A549 (cell line): ENCODE measurements around the gene ACVR1B. TPM values are rescaled to one million over a fixed set of nuclear protein-coding genes. Genes with fewer than 3 reads are reported as not detected.
A peak's percentile ranks its signal among the peaks of the same experiment; 100 is the strongest.

ENCODE experiments used
- ATAC-seq, 2 experiments: fragments of 200-7000 bp in 1 of 2; fragments of >200 bp in 1 of 2; cut with Nextera tagmentation in 1 of 2; cut with Tn5 transposase in 1 of 2; 3 replicates each; pipeline versions ENCODE4 v1.8.0 to v1.9.1; 2018 to 2020; ENCODE audit warnings: mild to moderate bottlenecking in 1 of 2, moderate library complexity in 1 of 2
- CTCF ChIA-PET: fragments of 300-600 bp; sonication (Branson Sonifier 250); formaldehyde crosslinking; extraction: SDS; loops from one replicate; lab custom pipeline; 2021; ENCODE audit warnings: antibody characterized with exemption, inconsistent platforms; lab: Yijun Ruan, JAX
- POLR2A ChIA-PET: fragments of 350-600 bp; formaldehyde crosslinking; extraction: SDS; loops from one replicate; lab custom pipeline; 2021; ENCODE audit warnings: antibody characterized with exemption, inconsistent platforms; lab: Yijun Ruan, JAX
- DNase-seq, 2 experiments: peaks; one replicate each; pipeline versions ENCODE4 v3.0.0 to v3.0.0-alpha.2; 2011 to 2016; ENCODE audit warnings: low read depth in 1 of 2, low spot score in 1 of 2
- FAIRE-seq: peaks from 2 replicates; lab custom pipeline; 2011; peaks lifted over from hg19 to GRCh38; lab: Jason Lieb, UNC
- H3K27ac ChIP-seq, 2 experiments: fragments of >200 bp; sonication (Bioruptor Twin); formaldehyde crosslinking; 3 replicates each; pipeline ENCODE4 v1.5.1; 2016 to 2017
- H3K4me1 ChIP-seq: fragments of >200 bp; sonication (Bioruptor Twin); formaldehyde crosslinking; 3 replicates; pipeline ENCODE4 v1.6.1; 2016
- H3K4me2 ChIP-seq: fragments of >200 bp; sonication (Bioruptor Twin); formaldehyde crosslinking; 3 replicates; pipeline ENCODE4 v1.6.1; 2016
- H3K4me3 ChIP-seq: fragments of >200 bp; sonication (Bioruptor Twin); formaldehyde crosslinking; 3 replicates; pipeline ENCODE4 v1.5.1; 2016
- H3K9me3 ChIP-seq: fragments of >200 bp; sonication (Bioruptor Twin); formaldehyde crosslinking; 3 replicates; pipeline ENCODE4 v1.6.1; 2016
- ATOH8 ChIP-seq: fragments of 250-450 bp; sonication (Bioruptor Pico); IDR thresholded peaks from 2 replicates; pipeline ENCODE4 v1.5.0; 2020; ENCODE audit warnings: low read depth, mild to moderate bottlenecking, moderate library complexity
- BCL3 ChIP-seq: fragments of >200 bp; sonication (Bioruptor Twin); formaldehyde crosslinking; IDR thresholded peaks from 3 replicates; pipeline ENCODE4 v1.6.1; 2016
- BHLHE40 ChIP-seq: IDR thresholded peaks from 2 replicates; pipeline ENCODE4 v1.6.1; 2012; ENCODE audit warnings: low read depth, low read length, inconsistent platforms
- CEBPB ChIP-seq, 2 experiments: fragments of >200 bp in 1 of 2; sonication (Bioruptor Twin) in 1 of 2; formaldehyde crosslinking in 1 of 2; IDR thresholded peaks; 2 replicates each; pipeline ENCODE4 v1.6.1; 2012 to 2016
- EHF ChIP-seq: fragments of 250-450 bp; sonication (Bioruptor Pico); IDR thresholded peaks from 2 replicates; pipeline ENCODE4 v1.5.0; 2020; ENCODE audit warnings: mild to moderate bottlenecking
- EHMT2 ChIP-seq: fragments of 200-600 bp; sonication (generic); IDR thresholded peaks from 2 replicates; pipeline ENCODE4 v1.6.1; 2016; ENCODE audit warnings: antibody characterized with exemption, low read depth, mild to moderate bottlenecking, moderate library complexity
- EP300 ChIP-seq, 2 experiments: fragments of >200 bp; sonication (Bioruptor Twin); formaldehyde crosslinking; IDR thresholded peaks; 2 replicates in 1 of 2; 3 replicates in 1 of 2; pipeline ENCODE4 v1.6.1; 2016 to 2017
- ESRRA ChIP-seq: fragments of 150-350 bp; IDR thresholded peaks from 2 replicates; pipeline ENCODE4 v1.6.1; 2014; ENCODE audit warnings: mild to moderate bottlenecking, low read length, borderline replicate concordance
- FOSB ChIP-seq: fragments of 250-450 bp; sonication (Bioruptor Pico); IDR thresholded peaks from 2 replicates; pipeline ENCODE4 v1.5.0; 2020; ENCODE audit warnings: mild to moderate bottlenecking, moderate library complexity
- FOSL2 ChIP-seq, 2 experiments: fragments of 450-650 bp in 1 of 2; fragments of >200 bp in 1 of 2; sonication (Bioruptor Twin) in 1 of 2; formaldehyde crosslinking; IDR thresholded peaks; 2 replicates each; pipeline versions ENCODE4 v1.5.0 to v1.6.1; 2016 to 2020; ENCODE audit warnings: mild to moderate bottlenecking in 1 of 2, moderate library complexity in 1 of 2
- HEYL ChIP-seq: fragments of 250-450 bp; sonication (Bioruptor Pico); IDR thresholded peaks from 2 replicates; pipeline ENCODE4 v1.8.0; 2021; ENCODE audit warnings: mild to moderate bottlenecking, moderate library complexity
- HOXB13 ChIP-seq: fragments of 250-450 bp; sonication (Bioruptor Pico); IDR thresholded peaks from 2 replicates; pipeline ENCODE4 v1.5.0; 2020; ENCODE audit warnings: low read depth, mild to moderate bottlenecking, moderate library complexity
- HOXB5 ChIP-seq: fragments of 250-450 bp; sonication (Bioruptor Pico); IDR thresholded peaks from 2 replicates; pipeline ENCODE4 v1.5.0; 2020; ENCODE audit warnings: mild to moderate bottlenecking, moderate library complexity
- KDM1A ChIP-seq: fragments of 200-600 bp; sonication (generic); IDR thresholded peaks from 2 replicates; pipeline ENCODE4 v1.6.1; 2016; ENCODE audit warnings: low read depth, mild to moderate bottlenecking
- MAZ ChIP-seq: fragments of 150-350 bp; IDR thresholded peaks from 2 replicates; pipeline ENCODE4 v1.6.1; 2014; ENCODE audit warnings: antibody characterized with exemption, low read depth, low read length, borderline replicate concordance
- MYC ChIP-seq: IDR thresholded peaks from 2 replicates; pipeline ENCODE4 v1.6.1; 2012; ENCODE audit warnings: mild to moderate bottlenecking, inconsistent platforms, low read length, improper control_type of control experiment, borderline replicate concordance
- NPAS2 ChIP-seq: fragments of 250-450 bp; sonication (Bioruptor Pico); IDR thresholded peaks from 2 replicates; pipeline ENCODE4 v1.8.0; 2022; ENCODE audit warnings: mild to moderate bottlenecking, moderate library complexity, borderline replicate concordance
- RARB ChIP-seq: fragments of 250-450 bp; sonication (Bioruptor Pico); IDR thresholded peaks from 2 replicates; pipeline ENCODE4 v1.8.0; 2021; ENCODE audit warnings: mild to moderate bottlenecking, moderate library complexity
- RCOR1 ChIP-seq: fragments of 150-350 bp; IDR thresholded peaks from 2 replicates; pipeline ENCODE4 v1.6.1; 2014; ENCODE audit warnings: antibody characterized with exemption, low read length, low read depth
- RFX5 ChIP-seq: fragments of 450-650 bp; IDR thresholded peaks from 2 replicates; pipeline ENCODE4 v1.7.1; 2014; ENCODE audit warnings: antibody characterized with exemption, mild to moderate bottlenecking, moderate library complexity
- SMC3 ChIP-seq: fragments of >200 bp; sonication (Bioruptor Twin); formaldehyde crosslinking; IDR thresholded peaks from 3 replicates; pipeline ENCODE4 v1.6.1; 2018; ENCODE audit warnings: inconsistent platforms
- SREBF2 ChIP-seq: fragments of 450-650 bp; IDR thresholded peaks from 2 replicates; pipeline ENCODE4 v1.6.1; 2014; ENCODE audit warnings: mild to moderate bottlenecking, moderate library complexity
- TFCP2L1 ChIP-seq: fragments of 250-450 bp; sonication (Bioruptor Pico); IDR thresholded peaks from 2 replicates; pipeline ENCODE4 v1.5.0; 2021; ENCODE audit warnings: mild to moderate bottlenecking
- ZC3H11A ChIP-seq: fragments of 450-650 bp; IDR thresholded peaks from 2 replicates; pipeline ENCODE4 v1.6.1; 2014; ENCODE audit warnings: antibody characterized with exemption, mild to moderate bottlenecking
- ZSCAN20 ChIP-seq: fragments of 250-450 bp; sonication (Bioruptor Pico); IDR thresholded peaks from 2 replicates; pipeline ENCODE4 v1.8.0; 2022; ENCODE audit warnings: mild to moderate bottlenecking, moderate library complexity
- WGBS: methylation state at CpG from one replicate; pipeline ENCODE4 v1.1.6; 2017; ENCODE audit errors: missing lambda C conversion rate; 5-methylcytosine and 5-hydroxymethylcytosine counted together
- polyA plus RNA-seq, 4 experiments: library from polyadenylated mRNA; depleted of rRNA in 3 of 4; stranded (reverse); fragments of >200 nt; fragmentation: RNase III in 1 of 4; extraction: RNeasy Plus Mini Kit Qiagen cat#74134 plus additional on column Dnase treatment in 1 of 4; gene quantifications; 2 replicates in 3 of 4; 3 replicates in 1 of 4; pipeline ENCODE4 v1.2.3, GENCODE V29; 2011 to 2017
- TF ChIP-seq, protein P1 (sequence below): fragments of >200 bp; sonication (Bioruptor Twin); formaldehyde crosslinking; IDR thresholded peaks from 3 replicates; pipeline ENCODE4 v1.5.1; 2016

Gene ACVR1B
- polyA plus RNA-seq, 2 of the 4 experiments (the other 2 are of a cell fraction) = 15.2 to 18.4 TPM

GRCh38 chr12:52005218-52005902 is 53.9 kb downstream of the ACVR1B start:
- Histone ChIP-seq H3K4me3 (no peak overlapping the region), H3K27ac (no peak overlapping the region), H3K4me2 (no peak overlapping the region), H3K4me1 (0 out of 3 replicates have a peak, but pooled peaks cover 3% of the 10 kb centered on the region), H3K9me3 (no peaks in the 10 kb centered on the region)
- DNase-seq = no peak
- CTCF ChIA-PET = interaction anchor here (1.2 to 36.7 kb wide), 12 partner anchors 8 to 586 kb away, joined by 3 to 1544 read pairs (median 9); partner anchors contain the start of genes ATG101 and TAMALIN
- no peak for ATAC-seq
- POLR2A ChIA-PET = interaction anchor here (1.3 kb wide), 1 partner anchor 17 kb away, joined by 3 read pairs; no protein-coding TSS in a partner anchor
- TF ChIP-seq ESRRA (no peak), KDM1A (no peak), TFCP2L1 (no peak), SREBF2 (no peak), FOSB (no peak), ATOH8 (CRISPR knock-in tag) (no peak), ZC3H11A (no peak), EHF (no peak), EP300 (IDR thresholded peaks at IDR 0.05) (no peak), RARB (CRISPR knock-in tag) (no peak), MYC (no peak), BHLHE40 (no peak), RFX5 (no peak), EHMT2 (no peak)
- TF ChIP-seq, protein P1, sequence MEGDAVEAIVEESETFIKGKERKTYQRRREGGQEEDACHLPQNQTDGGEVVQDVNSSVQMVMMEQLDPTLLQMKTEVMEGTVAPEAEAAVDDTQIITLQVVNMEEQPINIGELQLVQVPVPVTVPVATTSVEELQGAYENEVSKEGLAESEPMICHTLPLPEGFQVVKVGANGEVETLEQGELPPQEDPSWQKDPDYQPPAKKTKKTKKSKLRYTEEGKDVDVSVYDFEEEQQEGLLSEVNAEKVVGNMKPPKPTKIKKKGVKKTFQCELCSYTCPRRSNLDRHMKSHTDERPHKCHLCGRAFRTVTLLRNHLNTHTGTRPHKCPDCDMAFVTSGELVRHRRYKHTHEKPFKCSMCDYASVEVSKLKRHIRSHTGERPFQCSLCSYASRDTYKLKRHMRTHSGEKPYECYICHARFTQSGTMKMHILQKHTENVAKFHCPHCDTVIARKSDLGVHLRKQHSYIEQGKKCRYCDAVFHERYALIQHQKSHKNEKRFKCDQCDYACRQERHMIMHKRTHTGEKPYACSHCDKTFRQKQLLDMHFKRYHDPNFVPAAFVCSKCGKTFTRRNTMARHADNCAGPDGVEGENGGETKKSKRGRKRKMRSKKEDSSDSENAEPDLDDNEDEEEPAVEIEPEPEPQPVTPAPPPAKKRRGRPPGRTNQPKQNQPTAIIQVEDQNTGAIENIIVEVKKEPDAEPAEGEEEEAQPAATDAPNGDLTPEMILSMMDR = no peak
- no peak for FAIRE-seq
- WGBS = 87% methylated on average over 9 of the region's 10 CpGs

DNA sequence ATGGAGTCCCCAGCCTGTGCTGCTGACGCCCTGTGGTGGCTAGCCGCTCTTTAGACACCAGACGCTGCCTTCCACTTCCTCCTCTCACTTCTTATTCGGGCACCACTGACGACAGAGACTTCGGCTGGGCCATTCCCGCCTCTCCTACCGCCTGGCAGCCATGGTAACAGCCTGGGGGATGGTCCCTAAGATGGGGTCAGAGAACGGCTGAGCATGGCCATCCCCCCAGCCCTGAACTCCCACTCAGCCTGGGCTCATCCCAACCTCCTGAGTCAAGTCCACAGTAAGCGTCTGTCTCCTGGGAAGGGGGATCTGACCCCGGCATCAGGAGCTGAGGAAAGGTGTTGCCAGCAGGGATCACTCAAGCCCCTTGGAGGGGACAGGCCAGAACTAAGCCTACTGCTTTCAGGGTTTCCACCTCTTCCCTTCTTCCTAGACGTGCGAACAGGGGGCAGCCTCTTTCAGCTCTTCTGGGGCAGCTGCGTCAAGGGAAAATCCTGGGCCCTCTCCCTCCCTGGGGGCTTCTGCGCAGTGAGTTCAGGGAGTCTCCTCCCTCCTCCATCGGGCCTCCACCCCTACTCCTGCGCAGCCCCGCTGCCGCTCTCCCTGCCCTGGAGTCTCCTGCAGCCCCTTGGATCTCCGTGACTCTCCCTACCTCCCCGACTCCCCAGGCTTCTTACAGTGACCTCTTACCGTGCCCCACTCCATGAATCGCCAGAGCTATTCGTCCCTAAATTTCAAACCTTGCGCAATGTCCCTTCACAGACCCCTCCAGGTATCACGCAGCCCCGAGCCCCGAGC is 54.6 kb downstream of the ACVR1B start:
- ATAC-seq (0 out of 6 replicates have a peak, but pooled peaks of 1 of the 2 experiments have one; percentile 2), FAIRE-seq (no peak), DNase-seq (no peak)
- Histone ChIP-seq H3K27ac (peak overlapping the region; percentile 48 to 66; a peak in 4 of 6 replicates), H3K4me2 (peak overlapping the region; percentile 97), H3K9me3 (no peaks in the 10 kb centered on the region), H3K4me3 (peak overlapping the region; percentile 52), H3K4me1 (0 out of 3 replicates have a peak, but pooled peaks cover 3% of the 10 kb centered on the region)
- CTCF ChIA-PET = interaction anchor here (1.1 to 36.7 kb wide), 4 partner anchors 9 to 117 kb away, joined by 3 to 1544 read pairs (median 797); partner anchors contain the start of gene TAMALIN
- 72% methylated on average over 26 of the region's 28 CpGs for whole genome bisulfite sequencing
- TF ChIP-seq CEBPB (IDR thresholded peaks at IDR 0.05) = peak in 1 of 2 experiments; percentile 42; a peak in 1 of 4 replicates
- no peak for TF ChIP-seq HOXB13
- POLR2A ChIA-PET = interaction anchor here (0.6 to 1.4 kb wide), 3 partner anchors 16 to 62 kb away, joined by 3 to 8 read pairs (median 4); no protein-coding TSS in a partner anchor

DNA sequence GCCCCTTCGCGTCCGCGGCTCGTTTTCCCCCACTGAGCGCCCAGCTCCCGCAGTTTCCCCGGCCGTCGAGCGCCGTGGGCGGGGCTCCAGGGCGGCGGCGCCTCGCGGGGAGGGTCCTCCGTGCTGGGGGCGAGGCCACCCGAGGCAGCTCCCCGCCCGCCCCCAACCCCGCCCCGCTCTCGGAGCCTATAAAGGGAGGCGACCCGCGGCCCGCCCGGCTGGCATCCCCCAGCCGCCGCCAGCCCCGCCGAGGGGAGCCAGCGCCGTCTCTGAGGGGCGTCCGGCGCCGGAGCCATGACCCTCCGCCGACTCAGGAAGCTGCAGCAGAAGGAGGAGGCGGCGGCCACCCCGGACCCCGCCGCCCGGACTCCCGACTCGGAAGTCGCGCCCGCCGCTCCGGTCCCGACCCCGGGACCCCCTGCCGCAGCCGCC is 55.2 kb downstream of the ACVR1B start, which contains the start of gene TAMALIN:
Gene TAMALIN (plus strand): TSS at position 221 of the 432 bp plus-strand sequence. CDS start 74 bp downstream, at position 295.
- 0% methylated on average over 13 of the region's 60 CpGs for WGBS
- DNase-seq = no peak
- FAIRE-seq = no peak
- Histone ChIP-seq H3K4me2 (peak within 1 kb of the TSS; percentile 97), H3K4me3 (peak within 1 kb of the TSS; percentile 52), H3K27ac (peak within 1 kb of the TSS; percentile 48 to 66; a peak in 5 of 6 replicates), H3K4me1 (0 out of 3 replicates have a peak, but pooled peaks cover 3% of the 10 kb centered on the region), H3K9me3 (no peaks in the 10 kb centered on the region)
- POLR2A ChIA-PET = interaction anchor here (1.0 to 1.4 kb wide), 2 partner anchors 16 to 17 kb away, joined by 3 to 8 read pairs; no protein-coding TSS in a partner anchor
- CTCF ChIA-PET = interaction anchor here (1.1 to 36.7 kb wide), 4 partner anchors 9 to 116 kb away, joined by 3 to 1544 read pairs (median 797); partner anchors contain the start of gene TAMALIN
- ATAC-seq = peak in 1 of 2 experiments; percentile 50; a peak in 3 of 6 replicates
- TF ChIP-seq HOXB5 (CRISPR knock-in tag) = no peak
- TF ChIP-seq SMC3 = no peak
- no peak for TF ChIP-seq MYC
- TF ChIP-seq MAZ = no peak
- no peak for TF ChIP-seq BCL3
- no peak for TF ChIP-seq EP300 (IDR thresholded peaks at IDR 0.05)
- no peak for TF ChIP-seq FOSL2 (IDR thresholded peaks at IDR 0.05)
- no peak for TF ChIP-seq FOSL2 (CRISPR knock-in tag; IDR thresholded peaks at IDR 0.05)
- TF ChIP-seq KDM1A = no peak
- no peak for TF ChIP-seq NPAS2 (CRISPR knock-in tag)
- TF ChIP-seq HEYL (CRISPR knock-in tag) = no peak
- TF ChIP-seq RFX5 = no peak
- TF ChIP-seq EHMT2 = no peak
- TF ChIP-seq RCOR1 = no peak
- TF ChIP-seq HOXB13 = no peak
- no peak for TF ChIP-seq CEBPB (IDR thresholded peaks at IDR 0.05)
- TF ChIP-seq ZSCAN20 (CRISPR knock-in tag) = no peak
